K562 (cell line): Measurements from ENCODE around the gene UBE2V1. TPM values are rescaled to one million over a fixed set of nuclear protein-coding genes. Genes with fewer than 3 reads are reported as not detected.
A peak's percentile ranks its signal among the peaks of the same experiment; 100 is the strongest.

Experiments used
- BHLHE40 ChIP-seq: IDR thresholded peaks from 2 replicates; pipeline ENCODE4 v1.6.1; 2011; ENCODE audit warnings: low read length, improper control_type of control experiment
- CEBPG ChIP-seq, 3 experiments: fragments of 200-800 bp in 1 of 3; sonication (Bioruptor generic) in 1 of 3; sonication (generic) in 1 of 3; formaldehyde crosslinking in 1 of 3; IDR thresholded peaks in 2 of 3; conservative IDR thresholded peaks in 1 of 3; 2 replicates each; pipeline versions ENCODE4 v1.6.1 to v1.8.0; 2016 to 2022; ENCODE audit warnings: missing compliant biosample characterization in 2 of 3, missing genetic modification characterization in 2 of 3, mild to moderate bottlenecking in 1 of 3, missing genetic modification reagents in 1 of 3
- ETS2 ChIP-seq: IDR thresholded peaks from 2 replicates; pipeline ENCODE4 v1.6.1; 2016; ENCODE audit warnings: borderline replicate concordance, missing genetic modification characterization, mild to moderate bottlenecking, moderate library complexity, missing compliant biosample characterization; ENCODE audit not compliant: poor library complexity, severe bottlenecking
- GABPB1 ChIP-seq: sonication (generic); formaldehyde crosslinking; IDR thresholded peaks from 2 replicates; pipeline ENCODE4 v1.8.0; 2022; ENCODE audit warnings: mild to moderate bottlenecking, missing genetic modification reagents
- GTF2F1 ChIP-seq: IDR thresholded peaks from 2 replicates; pipeline ENCODE4 v1.6.1; 2011; ENCODE audit warnings: low read depth, low read length, improper control_type of control experiment
- HNRNPLL ChIP-seq: fragments of 200-400 bp; formaldehyde crosslinking; IDR thresholded peaks from 2 replicates; pipeline ENCODE4 v1.6.1; 2017; ENCODE audit warnings: low read length, low read depth, mild to moderate bottlenecking; ENCODE audit not compliant: poor library complexity, severe bottlenecking
- JUNB ChIP-seq: fragments of 450-650 bp; formaldehyde crosslinking; conservative IDR thresholded peaks from 2 replicates; pipeline ENCODE4 v1.4.0; 2020; ENCODE audit warnings: mild to moderate bottlenecking
- MED1 ChIP-seq: sonication (generic); formaldehyde crosslinking; IDR thresholded peaks from 2 replicates; pipeline ENCODE4 v1.8.1; 2023; ENCODE audit warnings: missing genetic modification reagents, borderline replicate concordance
- PCBP1 ChIP-seq: fragments of 200-400 bp; formaldehyde crosslinking; IDR thresholded peaks from 2 replicates; pipeline ENCODE4 v1.6.1; 2018; ENCODE audit warnings: mild to moderate bottlenecking, low read depth, low read length; ENCODE audit not compliant: poor library complexity, severe bottlenecking
- PHTF2 ChIP-seq: fragments of 250-450 bp; sonication (Bioruptor Pico); IDR thresholded peaks from 2 replicates; pipeline ENCODE4 v1.5.0; 2021; ENCODE audit warnings: mild to moderate bottlenecking
- POLR3G ChIP-seq: IDR thresholded peaks from 2 replicates; pipeline ENCODE4 v1.6.1; 2011; ENCODE audit not compliant: insufficient read length, insufficient replicate concordance; ENCODE audit errors: extremely low read depth
- RBBP5 ChIP-seq: fragments of 200-600 bp; sonication (generic); IDR thresholded peaks from 2 replicates; pipeline ENCODE4 v1.6.1; 2012; ENCODE audit warnings: borderline replicate concordance, mild to moderate bottlenecking, low read length, control low read depth, inconsistent platforms; ENCODE audit not compliant: insufficient read depth, poor library complexity, severe bottlenecking
- TAF1 ChIP-seq: IDR thresholded peaks from 2 replicates; pipeline ENCODE4 v1.6.1; 2011; ENCODE audit warnings: mild to moderate bottlenecking, low read length, moderate library complexity; ENCODE audit not compliant: insufficient read depth, control insufficient read depth, severe bottlenecking; ENCODE audit errors: extremely low read depth
- TCF7 ChIP-seq: sonication (generic); IDR thresholded peaks from 2 replicates; pipeline ENCODE4 v1.6.1; 2016; ENCODE audit warnings: antibody characterized with exemption, borderline replicate concordance
- ZKSCAN8 ChIP-seq: fragments of 200-800 bp; sonication (Bioruptor generic); IDR thresholded peaks from 2 replicates; pipeline ENCODE4 v1.6.1; 2016; ENCODE audit warnings: missing genetic modification characterization, missing compliant biosample characterization
- ZNF133 ChIP-seq: fragments of 250-450 bp; sonication (Bioruptor Pico); IDR thresholded peaks from 2 replicates; pipeline ENCODE4 v1.4.0; 2020; ENCODE audit warnings: mild to moderate bottlenecking
- ZNF224 ChIP-seq: sonication (generic); formaldehyde crosslinking; IDR thresholded peaks from 2 replicates; pipeline ENCODE4 v1.8.0; 2022; ENCODE audit warnings: mild to moderate bottlenecking, missing genetic modification reagents
- polyA plus RNA-seq, 8 experiments: library from polyadenylated mRNA; depleted of rRNA in 4 of 8; stranded (reverse) in 5 of 8; unstranded in 3 of 8; fragments of >200 nt; fragmentation: Nextera tagmentation in 2 of 8; fragmentation: Illumina TruSeq in 1 of 8; extraction: Ambion mirVana in 2 of 8; extraction: Trizol in 1 of 8; gene quantifications; 2 replicates each; pipeline versions ENCODE4 v1.2.1 to v1.2.3, GENCODE V29; 2011 to 2014; ENCODE audit warnings: inconsistent platforms in 1 of 8, missing spikeins in 1 of 8
- total RNA-seq, 7 experiments: library from RNA; depleted of rRNA in 6 of 7; stranded (reverse); fragments of >200 nt in 6 of 7; fragmentation: Illumina TruSeq in 2 of 7; extraction: Trizol in 2 of 7; gene quantifications; 2 replicates each; pipeline versions ENCODE4 v1.2.1 to v1.2.3, GENCODE V29; 2011 to 2021; ENCODE audit warnings: low replicate concordance in 1 of 7
- TF ChIP-seq, protein P1 (sequence below): fragments of 450-650 bp; IDR thresholded peaks from 2 replicates; pipeline ENCODE4 v1.6.1; 2016; ENCODE audit warnings: low read depth, mild to moderate bottlenecking, moderate library complexity
- TF ChIP-seq, protein P2 (sequence below): fragments of 250-450 bp; sonication (Bioruptor Pico); IDR thresholded peaks from 2 replicates; pipeline ENCODE4 v1.4.0; 2020; ENCODE audit warnings: mild to moderate bottlenecking, moderate library complexity, borderline replicate concordance
- TF ChIP-seq, protein P3 (sequence below): fragments of 250-450 bp; sonication (Bioruptor Pico); IDR thresholded peaks from 2 replicates; pipeline ENCODE4 v1.8.0; 2021; ENCODE audit warnings: mild to moderate bottlenecking, moderate library complexity
- TF ChIP-seq, protein P4 (sequence below): sonication (generic); IDR thresholded peaks from 2 replicates; pipeline ENCODE4 v1.6.1; 2016

Gene UBE2V1
- total and polyA plus RNA-seq, 9 of the 15 experiments (the other 6 are each of a cell fraction or from before 2014, with no cell fraction given) = 93.0 to 357 (median 119) TPM

DNA sequence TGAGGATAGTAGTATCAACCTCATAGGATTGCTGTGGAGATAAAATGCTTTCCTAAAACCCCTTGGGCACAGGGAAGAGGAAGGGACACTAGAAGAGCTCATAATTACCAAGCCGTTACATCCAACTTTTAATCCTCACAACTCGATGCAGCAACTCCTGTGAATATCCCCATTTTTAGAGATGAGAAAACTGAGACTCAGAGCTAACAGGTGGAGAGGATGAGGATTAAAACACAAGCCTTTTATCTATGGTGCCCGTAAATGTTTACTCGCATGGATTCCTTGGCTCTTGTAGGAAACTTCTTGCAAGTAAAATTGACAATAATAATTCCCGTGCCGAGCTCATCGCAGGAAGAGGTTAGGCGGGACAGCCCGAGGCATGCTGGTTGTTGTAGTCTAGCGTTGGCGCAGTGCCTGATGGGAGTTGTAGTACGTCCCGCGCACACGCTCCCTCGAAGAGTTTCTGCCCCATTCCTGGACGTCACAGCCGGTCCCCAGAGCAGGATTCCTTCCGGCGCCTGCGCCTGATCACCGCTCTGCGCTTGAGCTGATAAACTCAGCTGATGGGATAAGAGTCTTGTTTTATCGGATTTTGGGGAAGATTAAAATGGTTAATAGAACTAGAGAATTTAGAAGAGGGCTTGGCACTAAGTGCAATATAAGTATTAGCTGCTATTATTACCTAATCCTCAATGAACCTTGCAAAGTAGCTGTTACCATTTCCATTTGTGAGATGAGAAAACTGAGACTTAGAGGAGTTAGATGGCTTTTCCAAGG, 2.8 kb upstream of the UBE2V1 start (continued):
- TF ChIP-seq BHLHE40 (peak; percentile 77), ETS2 (tag) (no peak), ZNF224 (CRISPR knock-in tag) (no peak), MED1 (CRISPR knock-in tag) (no peak), ZNF133 (CRISPR knock-in tag) (no peak), GTF2F1 (no peak), POLR3G (no peak), PHTF2 (CRISPR knock-in tag) (no peak), CEBPG (CRISPR knock-in tag; IDR thresholded peaks at IDR 0.05) (no peak), CEBPG (tag; conservative IDR thresholded peaks at IDR 0.05 in 1 of 2, IDR thresholded peaks at IDR 0.05 in 1 of 2) (no peak), RBBP5 (no peak), HNRNPLL (peak; percentile 37), TAF1 (peak; percentile 41), ZKSCAN8 (no peak), JUNB (CRISPR knock-in tag) (no peak), GABPB1 (peak; percentile 92), TCF7 (no peak), PCBP1 (no peak)
- TF ChIP-seq, protein P1, sequence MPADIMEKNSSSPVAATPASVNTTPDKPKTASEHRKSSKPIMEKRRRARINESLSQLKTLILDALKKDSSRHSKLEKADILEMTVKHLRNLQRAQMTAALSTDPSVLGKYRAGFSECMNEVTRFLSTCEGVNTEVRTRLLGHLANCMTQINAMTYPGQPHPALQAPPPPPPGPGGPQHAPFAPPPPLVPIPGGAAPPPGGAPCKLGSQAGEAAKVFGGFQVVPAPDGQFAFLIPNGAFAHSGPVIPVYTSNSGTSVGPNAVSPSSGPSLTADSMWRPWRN = no peak
- TF ChIP-seq, protein P2, sequence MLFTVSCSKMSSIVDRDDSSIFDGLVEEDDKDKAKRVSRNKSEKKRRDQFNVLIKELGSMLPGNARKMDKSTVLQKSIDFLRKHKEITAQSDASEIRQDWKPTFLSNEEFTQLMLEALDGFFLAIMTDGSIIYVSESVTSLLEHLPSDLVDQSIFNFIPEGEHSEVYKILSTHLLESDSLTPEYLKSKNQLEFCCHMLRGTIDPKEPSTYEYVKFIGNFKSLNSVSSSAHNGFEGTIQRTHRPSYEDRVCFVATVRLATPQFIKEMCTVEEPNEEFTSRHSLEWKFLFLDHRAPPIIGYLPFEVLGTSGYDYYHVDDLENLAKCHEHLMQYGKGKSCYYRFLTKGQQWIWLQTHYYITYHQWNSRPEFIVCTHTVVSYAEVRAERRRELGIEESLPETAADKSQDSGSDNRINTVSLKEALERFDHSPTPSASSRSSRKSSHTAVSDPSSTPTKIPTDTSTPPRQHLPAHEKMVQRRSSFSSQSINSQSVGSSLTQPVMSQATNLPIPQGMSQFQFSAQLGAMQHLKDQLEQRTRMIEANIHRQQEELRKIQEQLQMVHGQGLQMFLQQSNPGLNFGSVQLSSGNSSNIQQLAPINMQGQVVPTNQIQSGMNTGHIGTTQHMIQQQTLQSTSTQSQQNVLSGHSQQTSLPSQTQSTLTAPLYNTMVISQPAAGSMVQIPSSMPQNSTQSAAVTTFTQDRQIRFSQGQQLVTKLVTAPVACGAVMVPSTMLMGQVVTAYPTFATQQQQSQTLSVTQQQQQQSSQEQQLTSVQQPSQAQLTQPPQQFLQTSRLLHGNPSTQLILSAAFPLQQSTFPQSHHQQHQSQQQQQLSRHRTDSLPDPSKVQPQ = no peak
- TF ChIP-seq, protein P3, sequence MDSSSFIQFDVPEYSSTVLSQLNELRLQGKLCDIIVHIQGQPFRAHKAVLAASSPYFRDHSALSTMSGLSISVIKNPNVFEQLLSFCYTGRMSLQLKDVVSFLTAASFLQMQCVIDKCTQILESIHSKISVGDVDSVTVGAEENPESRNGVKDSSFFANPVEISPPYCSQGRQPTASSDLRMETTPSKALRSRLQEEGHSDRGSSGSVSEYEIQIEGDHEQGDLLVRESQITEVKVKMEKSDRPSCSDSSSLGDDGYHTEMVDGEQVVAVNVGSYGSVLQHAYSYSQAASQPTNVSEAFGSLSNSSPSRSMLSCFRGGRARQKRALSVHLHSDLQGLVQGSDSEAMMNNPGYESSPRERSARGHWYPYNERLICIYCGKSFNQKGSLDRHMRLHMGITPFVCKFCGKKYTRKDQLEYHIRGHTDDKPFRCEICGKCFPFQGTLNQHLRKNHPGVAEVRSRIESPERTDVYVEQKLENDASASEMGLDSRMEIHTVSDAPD (CRISPR knock-in tag) = no peak
- TF ChIP-seq, protein P4, sequence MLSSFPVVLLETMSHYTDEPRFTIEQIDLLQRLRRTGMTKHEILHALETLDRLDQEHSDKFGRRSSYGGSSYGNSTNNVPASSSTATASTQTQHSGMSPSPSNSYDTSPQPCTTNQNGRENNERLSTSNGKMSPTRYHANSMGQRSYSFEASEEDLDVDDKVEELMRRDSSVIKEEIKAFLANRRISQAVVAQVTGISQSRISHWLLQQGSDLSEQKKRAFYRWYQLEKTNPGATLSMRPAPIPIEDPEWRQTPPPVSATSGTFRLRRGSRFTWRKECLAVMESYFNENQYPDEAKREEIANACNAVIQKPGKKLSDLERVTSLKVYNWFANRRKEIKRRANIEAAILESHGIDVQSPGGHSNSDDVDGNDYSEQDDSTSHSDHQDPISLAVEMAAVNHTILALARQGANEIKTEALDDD = no peak; the same call in 1 of the 2 replicates
